IMR-90 (cell line): Measurements from ENCODE around the gene SP2. TPM values are rescaled to one million over a fixed set of nuclear protein-coding genes. Genes with fewer than 3 reads are reported as not detected.

Source experiments
- ATAC-seq: fragments of 200-7000 bp; cut with Tn5 transposase; 2 replicates; pipeline ENCODE4 v1.9.1; 2020; ENCODE audit warnings: low read depth, mild to moderate bottlenecking, moderate library complexity
- BruUV-seq: library from RNA; stranded (reverse); fragments of 400-500 nt; replicated peaks from 2 replicates; lab custom pipeline; 2021; lab: Mats Ljungman, UMichigan
- CTCF ChIA-PET: fragments of 300-600 bp; formaldehyde crosslinking; extraction: SDS; loops from one replicate; lab custom pipeline; 2021; ENCODE audit warnings: antibody characterized with exemption; lab: Yijun Ruan, JAX
- POLR2A ChIA-PET: fragments of 300-600 bp; sonication (Branson Sonifier 250); formaldehyde crosslinking; loops from one replicate; lab custom pipeline; 2022; ENCODE audit warnings: antibody characterized with exemption; ENCODE audit not compliant: unreplicated experiment; lab: Charles Lee
- DNase-seq: peaks from one replicate; pipeline ENCODE4 v3.0.0; 2013
- H2AFZ ChIP-seq: replicated peaks from 2 replicates; pipeline ENCODE3; 2013; ENCODE audit warnings: low read length, mild to moderate bottlenecking; ENCODE audit not compliant: poor library complexity
- H2AK5ac ChIP-seq: 2 replicates; pipeline ENCODE4 v1.6.1; 2013; ENCODE audit warnings: low read depth, low read length, inconsistent platforms
- H2AK9ac ChIP-seq: replicated peaks from 2 replicates; pipeline ENCODE3; 2013; ENCODE audit warnings: mild to moderate bottlenecking, low read depth, low read length, moderate library complexity; ENCODE audit not compliant: poor library complexity
- H2BK120ac ChIP-seq: 2 replicates; pipeline ENCODE4 v1.6.1; 2013; ENCODE audit warnings: low read depth, low read length, inconsistent platforms
- H2BK15ac ChIP-seq: 3 replicates; pipeline ENCODE4 v1.6.1; 2013; ENCODE audit warnings: low read depth, low read length, inconsistent platforms
- H2BK20ac ChIP-seq: 2 replicates; pipeline ENCODE4 v1.6.1; 2013; ENCODE audit warnings: low read depth, mild to moderate bottlenecking, inconsistent platforms, low read length, moderate library complexity
- H2BK5ac ChIP-seq: 2 replicates; pipeline ENCODE4 v1.6.1; 2013; ENCODE audit warnings: mild to moderate bottlenecking, low read depth, low read length, inconsistent platforms; ENCODE audit not compliant: poor library complexity, severe bottlenecking
- H3K14ac ChIP-seq: replicated peaks from 2 replicates; pipeline ENCODE4 v1.6.1; 2013; ENCODE audit warnings: low read depth, low read length, inconsistent platforms
- H3K18ac ChIP-seq: 2 replicates; pipeline ENCODE4 v1.6.1; 2013; ENCODE audit warnings: low read depth, low read length, control low read depth
- H3K23ac ChIP-seq: 2 replicates; pipeline ENCODE4 v1.6.1; 2013; ENCODE audit warnings: low read depth, low read length, inconsistent platforms
- H3K27ac ChIP-seq: 2 replicates; pipeline ENCODE4 v1.5.1; 2013; ENCODE audit warnings: mild to moderate bottlenecking, control low read depth, low read length; ENCODE audit not compliant: insufficient read depth
- H3K27me3 ChIP-seq: 2 replicates; pipeline ENCODE4 v1.6.1; 2013; ENCODE audit warnings: low read length; ENCODE audit not compliant: control insufficient read depth, insufficient read depth
- H3K36me3 ChIP-seq: 2 replicates; pipeline ENCODE4 v1.6.1; 2013; ENCODE audit warnings: low read length, mixed read lengths; ENCODE audit not compliant: control insufficient read depth, insufficient read depth
- H3K4ac ChIP-seq: 2 replicates; pipeline ENCODE4 v1.6.1; 2013; ENCODE audit warnings: low read depth, low read length, inconsistent platforms
- H3K4me1 ChIP-seq: 2 replicates; pipeline ENCODE4 v1.6.1; 2013; ENCODE audit warnings: low read length, mixed read lengths; ENCODE audit not compliant: control insufficient read depth, insufficient read depth
- H3K4me2 ChIP-seq: 2 replicates; pipeline ENCODE4 v1.6.1; 2013; ENCODE audit warnings: low read depth, mild to moderate bottlenecking, control low read depth, low read length, moderate library complexity
- H3K4me3 ChIP-seq: 2 replicates; pipeline ENCODE4 v1.5.1; 2013; ENCODE audit warnings: low read depth, mild to moderate bottlenecking, control low read depth, low read length, moderate library complexity; ENCODE audit not compliant: insufficient read depth
- H3K56ac ChIP-seq: 2 replicates; pipeline ENCODE4 v1.6.1; 2013; ENCODE audit warnings: low read length, inconsistent platforms; ENCODE audit not compliant: insufficient read depth; ENCODE audit errors: extremely low read depth
- H3K79me1 ChIP-seq, 2 experiments: 2 replicates each; pipeline ENCODE4 v1.6.1; 2013; ENCODE audit warnings: low read length in 2 of 2, inconsistent platforms in 1 of 2, low read depth in 1 of 2
- H3K9ac ChIP-seq: 2 replicates; pipeline ENCODE4 v1.6.1; 2013; ENCODE audit warnings: low read depth, low read length, control low read depth
- H3K9me1 ChIP-seq: 2 replicates; pipeline ENCODE4 v1.6.1; 2013; ENCODE audit warnings: low read length, inconsistent platforms; ENCODE audit not compliant: insufficient read depth
- H3K9me3 ChIP-seq: 2 replicates; pipeline ENCODE4 v1.6.1; 2013; ENCODE audit warnings: low read length; ENCODE audit not compliant: control insufficient read depth, insufficient read depth
- H4K20me1 ChIP-seq: 2 replicates; pipeline ENCODE4 v1.6.1; 2013; ENCODE audit warnings: low read length, inconsistent platforms; ENCODE audit not compliant: insufficient read depth
- H4K5ac ChIP-seq: 2 replicates; pipeline ENCODE4 v1.6.1; 2013; ENCODE audit warnings: mild to moderate bottlenecking, low read depth, low read length, control low read depth
- H4K8ac ChIP-seq, 2 experiments: 2 replicates each; pipeline ENCODE4 v1.6.1; 2013; ENCODE audit warnings: low read depth in 2 of 2, low read length in 2 of 2, control low read depth in 1 of 2, inconsistent platforms in 1 of 2
- H4K91ac ChIP-seq: 2 replicates; pipeline ENCODE4 v1.6.1; 2013; ENCODE audit warnings: low read depth, low read length, inconsistent platforms; ENCODE audit not compliant: insufficient read depth
- FOS ChIP-seq: fragments of 150-350 bp; IDR thresholded peaks from 2 replicates; pipeline ENCODE4 v1.6.1; 2016; ENCODE audit warnings: low read depth, low read length
- MXI1 ChIP-seq: IDR thresholded peaks from 2 replicates; pipeline ENCODE4 v1.6.1; 2012; ENCODE audit warnings: low read depth, mild to moderate bottlenecking, low read length, moderate library complexity, borderline replicate concordance
- SMC3 ChIP-seq: fragments of 150-350 bp; IDR thresholded peaks from 2 replicates; pipeline ENCODE4 v1.6.1; 2016; ENCODE audit warnings: low read depth, mild to moderate bottlenecking, antibody characterized with exemption, low read length, moderate library complexity
- WGBS, 2 experiments: methylation state at CpG; one replicate each; pipeline versions ENCODE4 v1.1.5 to v1.1.7; 2013; ENCODE audit warnings: missing lambda C conversion rate in 2 of 2; ENCODE audit not compliant: insufficient read length in 1 of 2; ENCODE audit errors: extremely low coverage in 2 of 2; 5-methylcytosine and 5-hydroxymethylcytosine counted together
- dilution Hi-C: fragments of 300-500 bp; cut with HindIII; formaldehyde crosslinking; loops from one replicate; pipeline ENCODE4 v1.14.3; 2018; ENCODE audit warnings: low sequenced_read_pairs; ENCODE audit not compliant: unreplicated experiment
- in situ Hi-C: fragments of 300-500 bp; cut with MboI; formaldehyde crosslinking; loops from 3 replicates; pipeline ENCODE4 v1.14.3; 2019; ENCODE audit warnings: low sequenced_read_pairs, inconsistent platforms, mixed read lengths
- intact Hi-C: fragments of 100-400 bp; cut with micrococcal nuclease; formaldehyde crosslinking; loops from 2 replicates; pipeline ENCODE4 v1.10.0; 2022
- polyA plus RNA-seq, 3 experiments: library from polyadenylated mRNA; depleted of rRNA; stranded (reverse); fragments of >200 nt; gene quantifications; 2 replicates each; pipeline ENCODE4 v1.2.3, GENCODE V29; 2012; ENCODE audit warnings: low replicate concordance in 1 of 3
- total RNA-seq: library from RNA; depleted of rRNA; stranded (reverse); fragments of >200 nt; gene quantifications from 2 replicates; pipeline ENCODE4 v1.2.3, GENCODE V29; 2012
- TF ChIP-seq, protein P1 (sequence below): conservative IDR thresholded peaks from 2 replicates; pipeline ENCODE4 v1.5.1; 2012; ENCODE audit warnings: mild to moderate bottlenecking, low read depth, low read length, improper control_type of control experiment

The SP2 gene
- total and polyA plus RNA-seq, 2 of the 4 experiments (the other 2 are of a cell fraction), result 0.72 to 13.8 TPM

DNA sequence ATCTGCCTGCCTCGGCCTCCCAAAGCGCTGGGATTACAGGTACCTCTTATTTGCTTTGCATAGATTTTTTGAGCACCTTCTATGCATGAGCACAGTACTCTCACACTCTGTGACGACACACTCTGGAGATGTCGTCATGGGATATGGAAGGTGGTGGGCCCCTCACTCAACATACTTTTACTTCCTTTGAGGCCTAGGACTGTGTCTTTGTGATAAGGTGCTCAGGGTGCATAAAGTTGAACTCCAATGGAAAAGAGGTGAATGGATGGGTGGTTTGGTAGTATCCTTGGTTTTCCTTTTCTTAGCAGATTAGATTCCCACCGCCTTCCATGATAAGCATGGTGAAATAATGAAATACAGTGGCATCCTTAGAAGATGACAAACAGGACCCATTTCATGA lies 68.8 kb downstream of the SP2 start:
- H3K4me2 ChIP-seq, result no peak overlapping the region
- ATAC-seq (no peak), DNase-seq (no peak)
- H2BK120ac ChIP-seq, result no peak overlapping the region
- H3K79me1 ChIP-seq, result 0 out of 4 replicates have a peak, but pooled peaks cover 0 to 2% of the 10 kb centered on the region in 2 experiments
- no peak overlapping the region for H2AFZ ChIP-seq
- no peak overlapping the region for H3K4me3 ChIP-seq
- H3K27ac ChIP-seq, result no peak overlapping the region
- H3K18ac ChIP-seq, result no peak overlapping the region
- no peak overlapping the region for H4K8ac ChIP-seq
- no peaks in the 10 kb centered on the region for H3K36me3 ChIP-seq
- intact Hi-C loops (no loop called here), dilution Hi-C loops (no loop called here), in situ Hi-C loops (no loop called here)
- no peak overlapping the region for H2BK15ac ChIP-seq
- no peak overlapping the region for H3K4ac ChIP-seq
- H3K23ac ChIP-seq, result no peak overlapping the region
- TF ChIP-seq MXI1, result no peak
- no peak for TF ChIP-seq SMC3
- no peak for TF ChIP-seq FOS
- TF ChIP-seq, protein P1, sequence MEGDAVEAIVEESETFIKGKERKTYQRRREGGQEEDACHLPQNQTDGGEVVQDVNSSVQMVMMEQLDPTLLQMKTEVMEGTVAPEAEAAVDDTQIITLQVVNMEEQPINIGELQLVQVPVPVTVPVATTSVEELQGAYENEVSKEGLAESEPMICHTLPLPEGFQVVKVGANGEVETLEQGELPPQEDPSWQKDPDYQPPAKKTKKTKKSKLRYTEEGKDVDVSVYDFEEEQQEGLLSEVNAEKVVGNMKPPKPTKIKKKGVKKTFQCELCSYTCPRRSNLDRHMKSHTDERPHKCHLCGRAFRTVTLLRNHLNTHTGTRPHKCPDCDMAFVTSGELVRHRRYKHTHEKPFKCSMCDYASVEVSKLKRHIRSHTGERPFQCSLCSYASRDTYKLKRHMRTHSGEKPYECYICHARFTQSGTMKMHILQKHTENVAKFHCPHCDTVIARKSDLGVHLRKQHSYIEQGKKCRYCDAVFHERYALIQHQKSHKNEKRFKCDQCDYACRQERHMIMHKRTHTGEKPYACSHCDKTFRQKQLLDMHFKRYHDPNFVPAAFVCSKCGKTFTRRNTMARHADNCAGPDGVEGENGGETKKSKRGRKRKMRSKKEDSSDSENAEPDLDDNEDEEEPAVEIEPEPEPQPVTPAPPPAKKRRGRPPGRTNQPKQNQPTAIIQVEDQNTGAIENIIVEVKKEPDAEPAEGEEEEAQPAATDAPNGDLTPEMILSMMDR, result no peak
- H4K20me1 ChIP-seq, result no peaks in the 10 kb centered on the region
- H3K14ac ChIP-seq, result no peak overlapping the region
- H3K4me1 ChIP-seq, result peaks cover 11% of the 10 kb centered on the region
- peaks cover 2% of the 10 kb centered on the region for H3K27me3 ChIP-seq
- no TSS peak for BruUV-seq
- WGBS, 2 experiments, result no CpG with 5 or more reads among the region's 5 CpGs
- peaks cover 6% of the 10 kb centered on the region for H3K9me1 ChIP-seq
- CTCF ChIA-PET, result interaction anchor here (0.9 kb wide), 1 partner anchor 14 kb away, joined by 3 read pairs; no protein-coding TSS in a partner anchor
- H3K9me3 ChIP-seq, result no peaks in the 10 kb centered on the region; the same call in 1 of the 2 replicates
- no peak overlapping the region for H3K9ac ChIP-seq
- H4K91ac ChIP-seq, result no peak overlapping the region
- no peak overlapping the region for H2AK5ac ChIP-seq
- H2BK20ac ChIP-seq, result no peak overlapping the region
- no peak overlapping the region for H2BK5ac ChIP-seq
- H2AK9ac ChIP-seq, result no peak overlapping the region
- POLR2A ChIA-PET, result no interaction called here
- no peak overlapping the region for H3K56ac ChIP-seq
- H4K5ac ChIP-seq, result no peak overlapping the region
